AG10803 (cell line): Measurements from ENCODE around the gene ABHD11.

Experiments
- DNase-seq: peaks from one replicate; pipeline ENCODE4 v3.0.0; 2010; ENCODE audit warnings: low read depth
- H3K4me3 ChIP-seq: 2 replicates; pipeline ENCODE4 v1.5.1; 2011; ENCODE audit warnings: mild to moderate bottlenecking, low read length, control low read depth
- CTCF ChIP-seq: conservative IDR thresholded peaks from 2 replicates; pipeline ENCODE4 v1.5.1; 2011; ENCODE audit warnings: mild to moderate bottlenecking, low read length, control low read depth, inconsistent platforms

Gene ABHD11

GRCh38 chr7:73770860-73771670 is 32.5 kb upstream of the ABHD11 start:
- no peak for TF ChIP-seq CTCF
- no peak overlapping the region for H3K4me3 ChIP-seq
- no peak for DNase-seq

- H3K4me3 ChIP-seq: no peak within 1 kb of the TSS
- DNase-seq: no peak
Measured at GRCh38 chr7:73770002-73770859, 31.6 kb upstream of the ABHD11 start, which contains the start of gene CLDN3. CLDN3 (minus strand) TSS chr7:73770270; CDS start chr7:73770049, 221 bp downstream.

GRCh38 chr7:73769481-73770001 is 30.9 kb upstream of the ABHD11 start:
- DNase-seq: no peak
- no peak for TF ChIP-seq CTCF
- H3K4me3 ChIP-seq: no peak overlapping the region

More at GRCh38 chr7:73770002-73770859, 31.6 kb upstream of the ABHD11 start, which contains the start of gene CLDN3:
- TF ChIP-seq CTCF: no peak

- DNase-seq: no peak
- H3K4me3 ChIP-seq: no peak overlapping the region
- no peak for TF ChIP-seq CTCF
Measured at GRCh38 chr7:73768641-73769480, 30.3 kb upstream of the ABHD11 start.

GRCh38 chr7:73766556-73767229 is 28.1 kb upstream of the ABHD11 start:
- TF ChIP-seq CTCF: no peak
- no peak overlapping the region for H3K4me3 ChIP-seq
- no peak for DNase-seq

- DNase-seq: no peak
- H3K4me3 ChIP-seq: no peak overlapping the region
- no peak for TF ChIP-seq CTCF
Measured at GRCh38 chr7:73762659-73762999, 24.0 kb upstream of the ABHD11 start.
